CMK (cell line): ENCODE data around the gene TFB1M.

ENCODE experiments used
- DNase-seq: peaks from one replicate; pipeline ENCODE4 v3.0.0-alpha.2; 2010; ENCODE audit warnings: low read depth

Gene TFB1M

DNA sequence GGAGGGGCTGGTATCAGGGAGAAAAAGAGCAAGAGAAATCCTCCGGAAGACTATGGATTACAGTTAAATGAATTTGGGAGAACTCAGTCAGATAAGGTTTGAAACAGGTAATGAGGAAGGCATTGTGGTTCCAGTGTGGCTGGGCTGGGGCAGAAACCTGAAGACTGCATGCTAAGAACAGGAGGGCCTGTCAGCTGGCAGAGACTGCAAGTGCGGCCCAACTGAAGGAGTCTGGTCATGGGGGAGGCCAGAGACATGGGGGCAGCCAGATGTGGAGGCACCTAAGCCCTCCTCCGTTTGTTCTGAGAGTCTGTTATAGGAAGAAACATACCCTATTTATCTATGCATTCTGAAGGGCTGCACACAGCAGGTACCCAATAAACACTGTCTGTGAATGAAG lies 16.6 kb downstream of the TFB1M start:
- no peak for DNase-seq

DNA sequence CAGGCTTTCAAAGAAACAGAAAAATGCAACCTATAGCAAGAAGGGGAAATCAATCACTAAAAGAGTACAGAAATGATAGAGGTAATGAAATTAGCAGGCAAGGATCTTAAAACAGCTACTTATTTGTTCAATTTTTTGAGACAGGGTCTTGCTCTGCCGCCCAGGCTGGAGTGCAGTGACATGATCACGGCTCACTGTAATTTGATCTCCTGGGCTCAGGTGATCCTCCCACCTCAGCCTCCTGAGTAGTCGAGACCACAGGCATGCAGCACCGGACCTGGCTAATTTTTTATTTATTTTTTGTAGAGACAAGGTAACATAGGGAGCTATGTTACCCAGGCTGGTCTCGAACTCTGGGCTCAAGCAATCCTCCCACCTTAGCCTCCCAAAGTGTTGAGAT lies 21.6 kb downstream of the TFB1M start:
- no peak for DNase-seq

DNA sequence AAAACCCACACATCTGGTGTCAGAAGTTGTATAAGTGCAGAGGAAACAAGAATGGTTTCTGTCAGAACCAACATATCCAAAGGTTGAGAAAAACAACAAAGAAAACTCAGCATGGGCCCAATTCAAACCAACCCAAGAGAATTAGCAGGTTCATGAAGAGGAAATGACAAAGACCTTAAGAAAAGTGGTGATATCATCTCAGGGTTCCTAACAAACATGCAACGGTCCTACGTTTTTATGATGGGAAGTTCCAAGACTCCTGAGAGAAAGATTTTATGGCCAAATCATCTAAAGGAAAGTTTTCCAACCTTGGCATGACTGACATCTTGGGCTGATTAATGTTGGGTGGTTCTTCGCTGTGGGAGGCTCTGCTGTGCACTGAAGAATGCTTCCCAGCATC lies 23.0 kb downstream of the TFB1M start:
- no peak for DNase-seq

DNA sequence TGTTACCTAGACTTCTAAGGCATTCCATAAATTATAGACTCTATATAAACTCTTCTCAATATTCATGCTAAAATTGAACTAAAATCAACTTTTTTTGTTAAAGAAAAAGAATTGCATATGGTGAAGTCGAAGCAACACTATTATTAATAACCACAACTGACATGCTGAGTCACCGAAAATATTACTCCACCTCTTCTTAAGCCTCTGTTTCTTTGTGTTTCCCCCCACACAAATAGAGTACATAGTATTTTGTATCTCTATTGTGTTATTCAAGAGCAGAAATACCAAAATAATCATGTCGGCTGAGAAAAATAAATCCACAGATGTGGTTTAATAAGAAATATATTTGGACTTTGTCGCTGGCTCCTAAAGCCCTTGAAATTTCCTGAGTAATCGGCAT lies 23.8 kb downstream of the TFB1M start:
- no peak for DNase-seq

DNA sequence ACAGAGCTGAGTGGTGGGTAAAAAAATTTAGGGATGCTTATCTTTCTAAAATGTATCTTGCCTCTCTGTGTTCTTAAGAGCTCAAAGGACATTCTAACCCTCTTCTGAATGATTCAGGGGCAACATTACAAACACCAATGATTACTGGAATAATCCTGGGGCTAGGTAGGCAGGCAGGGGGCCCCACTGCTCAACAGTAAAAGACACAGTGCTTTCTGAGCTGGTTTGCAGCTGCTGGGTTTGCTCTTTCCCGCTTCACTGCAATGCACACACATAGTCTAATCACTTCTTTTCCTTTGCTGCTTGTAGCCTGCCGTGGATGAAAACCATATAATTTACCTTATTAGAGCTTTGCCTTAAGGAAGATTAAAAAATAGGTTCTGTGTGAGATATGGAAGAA lies 26.5 kb downstream of the TFB1M start:
- no peak for DNase-seq

DNA sequence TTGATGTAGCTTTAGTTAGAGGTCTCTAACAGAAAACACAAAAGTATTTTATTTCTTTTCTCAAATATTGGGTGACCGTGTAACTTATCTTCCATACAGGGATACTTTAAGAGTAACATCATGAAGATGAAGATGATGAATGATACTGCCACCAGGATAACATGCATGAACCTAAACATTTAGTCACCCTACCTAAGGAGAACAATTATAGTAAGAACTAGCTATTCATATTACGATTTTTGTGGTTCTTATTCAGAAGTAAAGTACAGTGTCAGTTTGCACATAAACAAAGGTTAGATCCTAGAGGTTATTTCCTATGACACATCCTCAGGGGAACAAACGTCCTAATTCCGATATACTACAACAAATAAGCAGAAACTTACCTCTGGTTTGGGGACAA lies 29.5 kb downstream of the TFB1M start:
- DNase-seq = no peak

DNA sequence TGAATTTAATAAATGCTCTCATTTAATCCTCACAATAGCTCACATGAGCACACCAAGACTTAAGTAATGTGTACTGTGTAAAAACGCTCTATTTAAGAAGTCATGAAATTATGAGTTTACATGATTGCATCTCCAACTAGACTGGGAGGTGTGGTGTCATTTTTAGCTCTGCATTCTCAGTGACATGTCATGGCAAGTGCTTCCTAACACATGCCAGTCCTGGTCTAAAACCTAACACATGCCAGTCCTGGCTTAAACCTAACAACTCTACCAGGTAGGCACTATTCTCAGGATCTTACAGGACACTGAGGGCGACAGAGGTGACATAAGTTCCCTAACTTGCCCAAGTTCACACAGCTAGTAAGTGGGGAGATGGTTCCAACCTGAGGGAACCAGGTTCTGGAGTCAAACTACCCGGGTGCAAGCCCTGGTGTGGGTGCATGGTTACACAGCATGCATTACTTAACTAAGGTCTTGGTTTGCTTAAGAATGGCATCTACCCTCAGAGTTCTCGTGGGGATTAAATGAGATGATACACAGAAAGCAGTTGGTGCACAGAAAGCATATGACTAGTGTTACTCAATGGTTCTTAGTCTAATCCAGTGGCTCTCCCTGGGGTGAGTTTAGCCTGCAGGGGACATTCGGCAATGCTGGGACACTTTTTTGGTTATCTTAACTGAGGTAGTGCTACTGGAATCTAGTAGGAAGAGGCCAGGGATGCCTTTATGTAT lies 35.8 kb downstream of the TFB1M start:
- DNase-seq = no peak

DNA sequence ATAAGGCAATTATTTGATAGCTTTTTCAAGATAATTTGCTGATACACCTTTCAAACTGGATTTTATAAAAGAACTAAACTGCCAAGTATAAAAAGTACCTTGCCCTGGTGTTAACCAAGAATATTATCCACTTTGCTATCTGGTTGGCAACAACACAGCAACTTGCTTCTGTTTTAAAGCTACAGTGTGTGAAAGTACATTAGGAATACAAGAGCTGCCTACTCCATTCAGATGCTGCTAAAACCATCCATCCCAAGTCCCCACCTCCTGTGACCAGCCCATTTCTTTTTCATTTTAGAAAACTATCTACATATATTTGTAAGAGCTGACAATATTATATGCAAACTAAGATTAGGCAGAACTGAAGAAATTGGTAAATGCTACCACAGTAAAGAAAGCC lies 37.6 kb downstream of the TFB1M start:
- DNase-seq = no peak

DNA sequence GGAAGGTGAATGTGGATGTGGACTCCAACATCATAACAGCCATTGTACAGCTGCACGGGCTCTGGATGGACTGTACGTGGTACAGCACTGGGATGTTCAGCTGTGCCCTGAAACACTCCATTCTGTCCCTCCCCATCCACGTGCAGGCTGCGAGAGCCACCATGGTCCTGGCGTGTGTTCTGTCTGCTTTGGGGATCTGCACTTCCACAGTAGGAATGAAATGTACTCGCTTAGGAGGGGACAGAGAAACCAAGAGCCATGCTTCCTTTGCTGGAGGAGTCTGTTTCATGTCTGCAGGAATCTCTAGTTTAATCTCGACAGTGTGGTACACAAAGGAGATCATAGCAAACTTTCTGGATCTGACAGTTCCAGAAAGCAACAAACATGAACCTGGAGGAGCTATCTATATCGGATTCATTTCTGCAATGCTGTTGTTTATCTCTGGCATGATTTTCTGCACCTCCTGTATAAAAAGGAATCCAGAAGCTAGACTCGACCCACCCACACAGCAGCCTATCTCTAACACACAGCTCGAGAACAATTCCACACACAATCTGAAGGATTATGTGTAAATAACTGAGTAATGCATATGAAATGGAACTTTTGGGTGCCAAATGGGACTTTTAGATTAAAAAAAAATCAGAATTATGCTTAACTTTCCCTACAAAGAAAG lies 38.3 kb downstream of the TFB1M start:
- DNase-seq = no peak

DNA sequence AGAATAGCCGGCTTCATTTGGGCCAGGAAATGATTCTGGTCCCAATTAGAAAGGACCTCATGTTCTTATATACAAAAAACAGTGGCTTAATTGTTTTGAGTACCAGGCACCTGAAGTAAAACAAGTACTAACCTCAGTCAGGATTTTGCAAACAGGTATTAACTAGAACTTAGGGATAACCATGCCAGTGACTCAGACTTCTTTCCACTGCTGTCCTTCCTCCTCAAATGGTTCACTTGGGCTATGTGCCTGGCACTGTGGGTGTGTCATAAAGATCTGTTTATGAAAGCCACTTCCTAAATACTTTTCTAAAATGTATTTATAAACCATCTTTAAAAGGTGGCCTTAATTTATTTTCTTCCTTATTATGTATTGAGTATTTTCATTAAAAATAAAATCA lies 39.8 kb downstream of the TFB1M start:
- DNase-seq = no peak

DNA sequence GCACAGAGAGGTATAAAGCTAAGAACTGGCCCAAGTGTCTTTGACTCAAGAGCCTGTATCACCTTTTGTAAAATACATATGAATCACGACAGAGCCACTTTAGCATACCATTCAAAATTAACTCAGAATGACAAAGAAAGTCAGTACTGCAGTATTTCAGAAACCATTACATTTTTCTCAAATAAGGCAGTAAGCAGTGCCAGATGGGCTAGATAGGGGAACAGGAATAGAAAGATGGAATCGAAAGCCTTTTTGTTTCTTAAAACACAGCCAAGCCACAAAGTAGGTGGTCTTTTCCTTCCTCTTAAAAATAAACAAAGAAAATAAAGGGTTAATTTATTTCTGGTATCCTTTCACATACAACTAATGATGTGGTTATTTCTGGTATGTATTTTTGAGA lies 40.2 kb downstream of the TFB1M start:
- no peak for DNase-seq

DNA sequence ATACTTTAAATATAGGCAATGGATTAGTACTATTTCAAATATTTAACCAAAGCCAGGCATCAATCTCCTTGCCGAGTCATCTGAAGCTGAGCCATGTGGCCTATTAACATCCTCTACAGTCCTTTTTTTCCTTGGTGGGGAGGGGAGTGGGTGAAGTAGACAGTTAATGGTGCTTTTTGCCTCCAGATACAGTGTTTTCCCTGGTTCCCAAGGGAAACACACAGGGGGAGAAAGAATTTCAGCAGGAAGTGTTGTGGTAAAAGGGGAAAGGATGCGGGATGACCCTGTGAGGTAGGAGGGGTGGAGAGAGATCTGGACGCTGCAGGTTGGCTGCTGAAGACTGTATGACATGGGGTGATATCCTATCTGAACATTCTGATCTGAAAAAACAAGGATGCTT lies 40.9 kb downstream of the TFB1M start:
- no peak for DNase-seq

DNA sequence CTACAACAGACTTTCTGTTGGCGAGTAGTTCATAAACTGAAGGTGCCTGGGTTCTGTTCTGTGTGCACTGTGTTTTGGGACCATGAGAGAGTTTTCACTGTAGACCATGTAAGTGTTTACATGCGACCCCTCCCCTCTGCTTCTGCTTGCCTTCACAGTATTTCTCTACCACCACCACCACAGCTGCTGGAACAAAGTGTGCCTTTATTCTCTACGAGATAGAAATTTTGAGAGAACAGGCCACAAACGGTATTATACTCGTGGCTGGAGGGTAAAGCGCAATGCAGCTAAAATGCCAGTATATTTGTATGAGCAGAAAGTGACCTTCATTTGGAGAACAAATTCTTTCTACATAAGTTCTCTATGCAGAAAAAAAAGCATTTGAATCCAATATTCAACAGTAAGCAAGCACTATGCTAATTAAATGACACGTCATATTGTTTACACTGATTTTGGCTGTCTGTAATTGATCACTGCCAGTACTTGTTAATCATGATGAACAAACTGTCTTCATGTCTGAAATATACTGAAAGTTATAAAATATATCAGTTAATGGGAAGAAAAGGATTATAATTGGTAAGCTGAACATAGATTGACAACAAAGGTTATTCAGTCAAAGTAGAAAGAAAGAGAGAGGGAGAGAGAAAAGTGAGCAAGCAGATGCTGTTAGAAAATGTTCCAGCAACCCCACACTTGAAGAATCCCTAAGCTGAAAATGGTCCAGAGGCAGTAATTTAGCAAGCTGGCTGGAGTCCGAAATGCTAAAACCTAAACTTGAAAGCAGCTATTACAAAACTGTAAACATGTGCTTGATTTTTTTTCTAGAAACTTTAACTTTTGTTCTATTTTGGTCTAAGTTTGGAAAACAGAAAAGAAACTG lies 41.7 kb downstream of the TFB1M start:
- DNase-seq = no peak

DNA sequence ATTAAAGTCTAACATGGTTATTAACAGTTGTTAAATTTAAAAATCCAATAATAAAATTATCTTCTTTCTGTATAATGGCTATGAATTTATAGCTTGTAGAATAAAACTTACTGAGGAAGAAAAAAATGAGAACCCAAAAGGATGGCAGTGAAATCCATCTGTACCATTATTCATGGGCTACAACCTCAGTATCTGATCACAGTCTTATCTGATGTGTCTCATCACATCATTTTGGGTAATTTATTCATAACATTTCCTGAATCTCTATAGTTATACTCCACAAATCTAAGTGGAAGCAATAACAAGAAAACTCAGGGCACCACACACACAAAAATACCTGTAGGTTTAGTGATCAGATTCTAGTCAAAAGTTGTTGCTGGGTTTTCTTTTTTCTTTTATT lies 43.1 kb downstream of the TFB1M start:
- DNase-seq = no peak

DNA sequence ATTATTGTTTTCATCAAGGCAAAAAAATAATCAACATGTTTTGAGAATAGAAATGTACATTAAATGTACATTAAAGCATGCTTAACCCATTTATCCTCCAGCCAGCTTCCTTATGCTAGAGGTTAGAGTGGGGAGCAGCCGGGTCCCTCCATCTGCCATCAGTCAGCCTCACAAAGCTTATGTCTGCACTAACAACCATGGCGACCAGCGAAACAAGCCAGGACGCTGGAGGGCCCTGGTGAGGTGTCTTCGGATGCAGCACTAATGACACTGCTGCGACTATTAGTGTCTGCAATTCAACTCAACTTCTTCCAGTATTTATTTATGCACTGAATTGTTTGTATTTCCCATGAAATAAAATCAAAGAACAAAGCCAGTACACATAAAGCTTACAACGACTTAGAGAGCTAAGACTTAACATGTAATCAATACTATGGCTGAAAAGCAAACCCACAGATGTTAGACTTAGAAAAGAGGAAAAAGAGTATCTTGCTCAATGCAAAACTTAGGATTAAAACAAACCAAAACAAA lies 43.7 kb downstream of the TFB1M start:
- no peak for DNase-seq

DNA sequence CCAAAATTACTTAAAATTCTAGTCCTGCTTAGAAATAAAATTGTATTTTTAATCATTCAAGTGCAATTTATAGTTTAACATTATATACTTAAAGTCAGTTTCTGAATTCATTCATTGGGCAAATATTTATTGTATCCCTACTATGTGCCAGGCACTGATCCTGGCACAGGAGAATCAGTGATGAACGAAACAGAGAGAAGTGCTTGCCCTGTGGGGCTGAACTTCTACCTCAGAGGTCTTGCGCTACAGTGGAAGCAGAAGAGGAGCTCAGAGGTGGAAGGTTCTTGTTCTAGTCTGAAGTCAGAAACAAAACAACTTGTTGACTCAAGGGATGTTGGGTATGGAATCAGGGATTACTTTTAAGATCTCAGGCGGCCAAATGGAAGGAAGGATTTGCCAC lies 44.5 kb downstream of the TFB1M start:
- DNase-seq = no peak

DNA sequence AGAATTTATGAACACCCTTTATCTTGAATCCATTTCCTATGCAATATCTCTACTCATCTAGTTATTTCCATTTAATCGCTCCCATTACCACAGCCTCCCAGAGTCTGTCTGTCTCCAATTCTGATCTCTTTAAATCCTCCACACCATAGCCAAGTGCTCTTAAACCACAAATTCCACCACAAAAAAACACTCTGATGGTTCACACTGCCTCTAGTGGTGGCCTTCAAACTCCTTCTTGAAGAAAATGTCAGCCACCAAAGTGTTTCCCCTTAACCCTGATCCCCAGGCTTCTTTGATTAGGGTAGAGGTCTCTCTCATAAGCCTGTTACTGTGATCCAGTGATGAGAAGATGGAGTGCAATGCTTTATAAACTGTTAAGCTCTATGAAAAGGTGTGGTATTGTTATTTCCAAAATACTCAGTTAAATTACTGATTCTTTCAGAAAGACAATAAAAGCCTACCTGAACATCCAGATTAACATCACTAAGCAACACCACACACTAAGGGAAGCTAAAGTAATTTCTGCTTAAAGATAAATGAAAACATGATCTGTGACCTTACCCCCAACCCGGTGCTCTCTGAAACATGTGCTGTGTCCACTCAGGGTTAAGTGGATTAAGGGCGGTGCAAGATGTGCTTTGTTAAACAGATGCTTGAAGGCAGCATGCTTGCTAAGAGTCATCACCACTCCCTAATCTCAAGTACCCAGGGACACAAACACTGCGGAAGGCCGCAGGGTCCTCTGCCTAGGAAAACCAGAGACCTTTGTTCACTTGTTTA lies 46.0 kb downstream of the TFB1M start:
- peak; percentile 29 for DNase-seq

DNA sequence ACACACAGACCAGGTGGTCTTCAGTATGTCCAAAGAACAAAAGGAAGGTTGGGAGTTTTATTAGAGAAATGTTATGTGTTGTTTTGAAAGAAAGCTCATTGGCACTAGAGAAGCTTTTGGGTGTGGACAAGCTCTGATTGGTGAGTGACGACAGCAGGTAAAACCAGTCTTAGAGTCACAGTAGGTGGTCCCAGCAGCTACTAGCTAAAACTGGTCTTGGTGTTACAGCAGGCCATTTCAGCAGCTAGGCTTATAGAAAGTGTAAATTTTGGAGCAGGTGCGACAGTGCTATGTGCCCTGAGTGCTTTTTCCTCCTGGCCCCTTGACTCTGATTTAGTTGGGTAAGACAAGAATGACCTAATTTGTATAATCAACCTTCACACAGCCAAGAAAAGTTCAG lies 46.9 kb downstream of the TFB1M start:
- no peak for DNase-seq

DNA sequence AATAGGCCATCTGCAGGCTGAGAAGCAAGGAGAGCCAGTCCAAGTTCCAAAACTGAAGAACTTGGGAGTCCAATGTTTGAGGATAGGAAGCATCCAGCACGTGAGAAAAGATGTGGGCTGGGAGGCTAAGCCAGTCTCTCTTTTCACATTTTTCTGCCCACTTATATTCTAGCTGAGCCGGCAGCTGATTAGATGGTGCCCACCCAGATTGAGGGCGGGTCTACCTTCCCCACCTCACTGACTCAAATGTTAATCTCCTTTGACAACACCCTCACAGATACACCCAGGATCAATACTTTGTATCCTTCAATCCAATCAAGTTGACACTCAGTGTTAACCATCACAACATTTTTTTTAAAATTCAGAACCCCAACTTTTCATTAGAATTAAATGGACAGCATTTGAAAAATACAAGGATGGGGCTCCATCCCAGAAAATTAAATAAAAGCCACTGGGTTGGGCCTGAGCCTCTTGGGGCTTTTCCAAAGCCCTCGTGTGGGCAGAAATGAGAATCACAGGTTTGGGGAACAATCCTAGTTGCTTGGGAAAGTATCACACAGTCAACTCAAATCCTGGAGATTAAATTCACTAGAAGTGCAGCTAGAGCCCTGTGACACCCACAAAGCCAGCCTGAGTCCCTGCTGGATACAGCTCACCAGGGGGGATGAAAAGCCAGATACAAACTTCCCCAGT lies 48.3 kb downstream of the TFB1M start:
- no peak for DNase-seq

DNA sequence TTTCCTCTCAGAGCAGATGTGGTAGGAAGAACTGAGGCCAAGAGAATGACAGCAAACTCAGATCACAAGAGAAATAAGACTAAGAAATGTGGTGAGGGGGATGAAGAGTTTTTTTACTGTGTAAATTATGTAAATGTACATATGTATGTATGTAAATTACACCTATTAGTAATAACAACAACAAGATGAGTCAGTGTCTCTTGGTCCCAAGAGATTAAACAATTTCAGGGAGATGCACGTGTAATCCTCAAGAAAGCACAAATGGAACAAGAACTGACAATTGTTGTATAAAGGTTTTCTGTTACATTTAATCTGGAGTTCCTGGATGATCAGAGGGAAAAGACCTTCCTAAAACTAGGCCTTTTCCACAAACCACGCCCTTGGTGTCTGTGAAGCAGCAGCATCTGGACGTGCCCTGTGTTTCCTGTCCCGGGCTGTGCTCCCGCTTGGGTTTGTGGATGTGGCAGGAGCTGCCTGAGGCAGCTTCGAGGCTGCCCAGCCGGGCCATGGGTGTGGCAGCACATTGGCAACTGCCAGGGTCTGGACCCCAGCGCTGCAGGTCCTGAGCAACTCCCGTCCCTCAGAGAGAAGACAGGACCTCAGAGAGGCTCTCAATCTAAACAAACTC lies 49.5 kb downstream of the TFB1M start:
- no peak for DNase-seq
